Chondrocyte (in vitro differentiated cells): ENCODE data around the gene PARD6G. TPM values are rescaled to one million over a fixed set of nuclear protein-coding genes. Genes with fewer than 3 reads are reported as not detected.

Experiments
- DNase-seq: peaks from one replicate; pipeline ENCODE4 v3.0.0; 2021; ENCODE audit warnings: mixed read lengths, low spot score
- H3K27ac Mint-ChIP-seq: one replicate; pipeline ENCODE4 v1.8.0; 2021; ENCODE audit warnings: mild to moderate bottlenecking, moderate library complexity, mixed read lengths; ENCODE audit not compliant: unreplicated experiment
- H3K27me3 Mint-ChIP-seq: 2 replicates; pipeline ENCODE4 v1.8.0; 2021; ENCODE audit warnings: low read depth, mixed read lengths
- H3K36me3 Mint-ChIP-seq: 2 replicates; pipeline ENCODE4 v1.8.0; 2021; ENCODE audit warnings: low read depth, mixed read lengths
- H3K4me1 Mint-ChIP-seq: 2 replicates; pipeline ENCODE4 v1.8.0; 2021; ENCODE audit warnings: low read depth, mild to moderate bottlenecking, mixed read lengths
- H3K4me3 Mint-ChIP-seq: one replicate; pipeline ENCODE4 v1.8.0; 2021; ENCODE audit warnings: mild to moderate bottlenecking, moderate library complexity, mixed read lengths; ENCODE audit not compliant: unreplicated experiment
- H3K9me3 Mint-ChIP-seq: 2 replicates; pipeline ENCODE4 v1.8.0; 2021; ENCODE audit warnings: low read depth, mixed read lengths
- CTCF ChIP-seq: fragments of 200-600 bp; sonication (generic); IDR thresholded peaks from 2 replicates; pipeline ENCODE4 v1.5.0; 2021; ENCODE audit warnings: antibody characterized with exemption, mild to moderate bottlenecking, moderate library complexity
- total RNA-seq: library from RNA; stranded (reverse); gene quantifications from 3 replicates; pipeline ENCODE4 v1.2.1, GENCODE V29; 2021

The PARD6G gene
- total RNA-seq, 1 donor from 2014 or later, result 17.7 TPM

GRCh38 chr18:80175451-80176204 is 71.7 kb downstream of the PARD6G start:
- H3K9me3 Mint-ChIP-seq, result no peaks in the 10 kb centered on the region
- H3K36me3 Mint-ChIP-seq, result peaks cover 3% of the 10 kb centered on the region
- H3K27me3 Mint-ChIP-seq, result no peaks in the 10 kb centered on the region
- no peak for TF ChIP-seq CTCF
- DNase-seq, result no peak
- H3K27ac Mint-ChIP-seq, result no peak overlapping the region
- H3K4me1 Mint-ChIP-seq, result peaks cover 29% of the 10 kb centered on the region
- H3K4me3 Mint-ChIP-seq, result no peak overlapping the region

- TF ChIP-seq CTCF, result no peak
- H3K36me3 Mint-ChIP-seq, result peaks cover 4% of the 10 kb centered on the region
These were observed 74.3 kb downstream of the PARD6G start for GRCh38 chr18:80173060-80173459.

GRCh38 chr18:80172056-80172455 is 75.3 kb downstream of the PARD6G start:
- H3K27me3 Mint-ChIP-seq, result no peaks in the 10 kb centered on the region
- H3K9me3 Mint-ChIP-seq, result no peaks in the 10 kb centered on the region
- DNase-seq, result no peak
- peaks cover 29% of the 10 kb centered on the region for H3K4me1 Mint-ChIP-seq
- no peak overlapping the region for H3K27ac Mint-ChIP-seq
- TF ChIP-seq CTCF, result no peak
- H3K4me3 Mint-ChIP-seq, result no peak overlapping the region
- H3K36me3 Mint-ChIP-seq, result peaks cover 4% of the 10 kb centered on the region

More at GRCh38 chr18:80173060-80173459, 74.3 kb downstream of the PARD6G start:
- peak; percentile 32 for DNase-seq
- Mint-ChIP-seq H3K4me1 (peaks cover 29% of the 10 kb centered on the region), H3K4me3 (no peak overlapping the region), H3K27ac (no peak overlapping the region), H3K9me3 (no peaks in the 10 kb centered on the region), H3K27me3 (no peaks in the 10 kb centered on the region)

DNA sequence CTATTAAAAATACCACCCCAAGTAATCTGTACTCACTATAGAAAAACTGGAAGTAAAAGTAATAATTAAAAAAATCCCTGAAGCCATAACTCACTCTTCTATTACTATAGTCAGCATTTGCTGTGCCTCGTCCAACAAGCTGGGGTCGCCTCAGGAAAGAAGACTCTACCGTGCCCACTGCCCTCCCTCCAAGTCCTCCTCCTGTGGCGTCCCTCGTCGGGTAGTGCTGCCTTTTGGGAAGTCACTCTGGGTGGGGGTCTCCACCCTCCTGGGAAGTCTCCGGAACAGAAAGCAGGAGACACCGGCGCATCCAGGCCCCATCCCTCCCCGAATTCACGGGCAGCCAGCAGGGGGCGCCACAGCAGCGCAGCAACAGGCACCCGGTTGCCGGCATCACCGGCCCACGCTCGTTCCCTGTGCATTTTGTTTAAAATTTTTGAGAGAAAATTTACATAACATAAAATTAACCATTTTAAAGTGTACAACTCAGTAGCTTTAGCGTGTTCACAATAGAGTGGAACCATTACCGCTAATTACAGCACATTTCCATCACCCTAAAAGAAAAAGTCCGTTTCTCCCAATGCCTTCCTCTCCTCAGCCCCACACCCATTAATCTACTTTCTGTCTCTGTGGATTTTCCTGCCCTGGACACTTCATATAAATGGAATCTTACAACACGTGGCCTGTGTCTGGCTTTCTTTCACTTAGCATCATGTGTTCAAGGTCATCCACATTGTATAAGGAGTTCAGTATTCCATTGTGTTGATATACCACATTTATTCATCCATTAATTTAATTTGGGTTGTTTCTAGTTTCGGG is 76.1 kb downstream of the PARD6G start:
- H3K4me1 Mint-ChIP-seq, result peaks cover 23% of the 10 kb centered on the region
- no peak overlapping the region for H3K4me3 Mint-ChIP-seq
- no peak overlapping the region for H3K27ac Mint-ChIP-seq
- peak; percentile 42 for DNase-seq
- H3K27me3 Mint-ChIP-seq, result no peaks in the 10 kb centered on the region
- H3K36me3 Mint-ChIP-seq, result peaks cover 4% of the 10 kb centered on the region
- peak; percentile 91 for TF ChIP-seq CTCF
- no peaks in the 10 kb centered on the region for H3K9me3 Mint-ChIP-seq

GRCh38 chr18:80170395-80171053 is 76.8 kb downstream of the PARD6G start:
- peaks cover 16% of the 10 kb centered on the region for H3K4me1 Mint-ChIP-seq
- peak; percentile 63 for DNase-seq
- no peak overlapping the region for H3K27ac Mint-ChIP-seq
- no peak overlapping the region for H3K4me3 Mint-ChIP-seq
- H3K36me3 Mint-ChIP-seq, result peaks cover 4% of the 10 kb centered on the region
- TF ChIP-seq CTCF, result no peak
- no peaks in the 10 kb centered on the region for H3K27me3 Mint-ChIP-seq
- no peaks in the 10 kb centered on the region for H3K9me3 Mint-ChIP-seq
